Activated naive CD4-positive, alpha-beta T cell treated with Interleukin-2 at 50 U/mL for 16 hours (primary cell): Measurements from ENCODE around the gene PDZRN4.
"Not testable (repeated sequence)": the region's sequence is repeated elsewhere in the genome, so short reads cannot be mapped to it uniquely, and the experiment has no call there.

Experiments
- DNase-seq: peaks from one replicate; pipeline ENCODE4 v3.0.0-alpha.2; 2020

Gene PDZRN4

GRCh38 chr12:41188058-41188840 lies at the start of gene PDZRN4:
Gene PDZRN4, plus strand, starts transcription at chr12:41188320.
- DNase-seq, result no peak

DNA sequence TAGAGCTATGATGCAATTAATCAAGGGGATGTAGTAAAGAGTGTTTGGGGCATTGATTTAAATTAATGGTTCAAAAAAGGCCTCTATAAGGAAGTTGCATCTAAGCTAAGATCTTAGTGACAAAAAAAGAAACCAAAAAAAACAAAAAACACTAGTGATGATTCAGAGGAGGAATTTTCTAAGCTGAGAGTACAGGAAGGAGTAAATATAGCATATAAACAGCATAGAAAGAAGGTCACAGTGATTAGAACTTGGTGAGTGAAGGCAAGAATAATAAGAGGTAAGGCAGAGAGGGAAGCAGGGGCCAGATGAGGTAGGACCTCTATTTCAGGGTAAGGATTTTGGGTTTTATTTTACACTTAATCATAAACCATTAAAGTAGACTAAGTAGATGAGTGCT lies 48.0 kb upstream of the PDZRN4 start:
- DNase-seq, result no peak

GRCh38 chr12:41141104-41141503 lies 47.0 kb upstream of the PDZRN4 start:
- DNase-seq, result no peak

- no peak for DNase-seq
Measured at GRCh38 chr12:41142376-41142775, 45.7 kb upstream of the PDZRN4 start.

GRCh38 chr12:41151793-41152192 lies 36.3 kb upstream of the PDZRN4 start:
- no peak for DNase-seq

- no peak for DNase-seq
Measured at GRCh38 chr12:41162461-41162860, 25.7 kb upstream of the PDZRN4 start.

DNA sequence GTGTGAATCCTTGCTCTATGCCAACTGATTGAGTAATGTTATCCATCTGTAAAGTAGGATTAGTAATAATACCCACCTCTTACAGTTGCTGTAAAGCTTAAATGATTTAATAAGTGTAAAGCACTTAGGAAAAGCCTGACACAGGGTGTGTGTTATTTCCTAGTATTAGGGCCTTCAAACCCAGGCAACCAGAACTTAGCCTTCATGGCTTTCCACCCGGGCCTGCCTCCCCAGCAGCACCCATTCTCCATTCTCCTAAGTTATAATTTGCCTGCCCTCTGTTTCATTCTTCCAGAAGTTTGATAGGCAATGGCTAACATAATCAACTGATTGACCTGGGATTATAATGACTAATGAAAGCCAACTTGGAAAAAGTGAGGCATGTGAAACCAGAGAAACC lies 20.4 kb upstream of the PDZRN4 start:
- no peak for DNase-seq

DNA sequence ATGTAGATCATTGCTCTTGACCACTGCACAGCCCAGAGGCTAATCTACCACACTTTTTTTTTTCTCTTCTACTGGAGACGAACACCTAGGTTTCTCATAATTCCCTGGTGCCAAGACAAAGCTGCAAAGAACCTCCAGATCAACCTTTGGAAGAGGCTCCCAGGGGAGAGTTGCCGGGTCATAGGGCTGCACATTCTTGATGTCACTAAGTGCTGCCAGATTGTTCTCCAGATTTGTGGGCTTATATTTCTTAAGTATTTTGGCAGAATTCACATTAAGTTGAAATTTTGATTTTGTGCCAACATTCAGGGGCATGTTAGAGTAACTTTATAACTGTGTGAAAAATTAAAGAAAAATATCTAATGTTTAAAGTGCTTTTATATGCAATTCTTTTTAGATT lies 13.5 kb upstream of the PDZRN4 start:
- DNase-seq, result no peak

GRCh38 chr12:41179507-41179906 lies 8.6 kb upstream of the PDZRN4 start:
- DNase-seq, result not testable (repeated sequence)

- DNase-seq, result no peak
Measured at GRCh38 chr12:41184864-41185263, 3.3 kb upstream of the PDZRN4 start.

GRCh38 chr12:41186026-41186425 lies 2.1 kb upstream of the PDZRN4 start:
- no peak for DNase-seq

GRCh38 chr12:41188841-41189394 lies 798 bp downstream of the PDZRN4 start:
- DNase-seq, result no peak

GRCh38 chr12:41189395-41190251 lies 1.5 kb downstream of the PDZRN4 start:
- no peak for DNase-seq

DNA sequence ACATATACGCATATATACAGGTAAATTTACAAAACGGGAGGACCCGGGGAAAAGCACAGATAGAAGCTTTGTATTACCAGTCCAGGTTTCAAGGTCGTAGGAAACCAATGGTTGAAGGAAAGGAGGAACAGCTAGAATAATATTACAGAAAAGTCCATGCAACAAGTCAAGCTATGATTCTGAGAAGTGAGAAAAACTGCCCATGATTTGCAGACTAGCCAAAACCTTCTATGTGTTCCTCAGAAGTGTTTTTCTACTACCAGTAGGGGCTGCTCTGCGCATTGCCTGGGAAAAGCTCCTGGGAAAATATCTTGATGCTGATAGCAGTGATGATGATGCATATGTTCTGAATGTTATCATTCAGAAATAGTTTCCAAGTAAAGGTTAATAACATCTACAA lies 2.2 kb downstream of the PDZRN4 start:
- DNase-seq, result no peak

- DNase-seq, result not testable (repeated sequence)
Measured at GRCh38 chr12:41191549-41191948, 3.4 kb downstream of the PDZRN4 start.

DNA sequence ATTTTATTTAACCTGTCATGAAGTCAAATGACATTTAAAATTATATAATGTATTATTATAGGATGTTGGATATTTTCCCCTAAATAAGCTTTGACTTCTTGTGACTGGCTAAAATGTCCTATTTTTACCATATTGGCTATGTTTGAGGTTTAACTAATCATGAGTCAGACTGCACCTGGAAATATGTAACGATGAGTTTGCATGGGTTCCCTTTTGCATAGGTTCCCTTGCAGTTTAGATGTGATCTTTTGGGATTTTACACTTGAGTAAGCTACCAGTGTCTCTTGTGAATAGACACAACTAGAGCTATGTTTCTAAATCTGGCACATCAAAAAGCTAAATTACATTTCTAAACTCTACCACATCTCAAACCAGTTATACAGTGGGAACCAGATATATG lies 5.2 kb downstream of the PDZRN4 start:
- no peak for DNase-seq

DNA sequence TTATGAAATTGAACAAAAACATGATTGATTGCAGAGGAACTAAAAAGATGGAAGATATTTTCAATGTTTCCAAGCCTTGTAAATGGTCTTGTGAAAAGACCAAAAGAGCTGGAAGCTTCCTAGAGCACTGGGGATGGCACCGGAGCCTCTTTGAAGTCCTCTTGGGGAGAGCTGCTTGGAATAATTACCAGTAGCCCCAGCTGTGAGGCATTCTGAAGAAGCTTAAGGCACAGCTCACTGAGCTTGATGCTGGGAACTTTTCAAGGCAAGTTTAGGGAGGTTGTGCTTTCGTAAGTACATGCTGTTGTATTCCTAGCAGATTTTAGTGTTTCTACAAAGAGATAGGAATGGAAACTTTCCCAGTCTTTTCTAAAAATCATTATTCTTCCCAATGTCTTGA lies 13.9 kb downstream of the PDZRN4 start:
- DNase-seq, result no peak

DNA sequence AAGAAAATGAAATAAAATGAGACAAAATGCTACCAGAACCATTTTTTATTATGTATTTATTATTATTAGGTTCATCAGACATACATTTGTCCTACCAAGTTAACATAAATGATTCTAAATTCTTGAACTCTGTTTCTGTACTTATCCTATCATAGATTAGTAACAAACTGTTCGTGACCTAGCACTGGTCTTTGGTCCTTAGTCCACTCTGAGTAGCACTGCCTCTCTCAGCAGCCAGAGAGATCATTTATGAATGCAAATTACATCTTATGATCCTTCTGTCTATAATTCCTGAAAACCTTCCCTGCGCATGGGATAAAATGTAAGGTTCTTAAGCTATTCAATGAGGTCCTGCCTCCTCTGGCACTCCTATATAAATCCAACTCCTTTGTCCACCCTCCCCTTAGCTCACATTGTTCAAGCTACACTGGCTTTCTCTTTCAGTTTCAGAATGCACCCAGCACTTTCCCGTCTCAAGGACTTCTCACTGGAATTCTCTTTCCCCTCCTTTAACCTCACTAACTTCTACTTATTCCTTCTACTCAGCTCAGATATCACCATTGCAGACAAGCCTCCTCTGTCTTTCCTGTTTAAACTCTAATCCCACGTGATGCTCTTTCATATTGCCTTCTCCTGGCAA lies 17.1 kb downstream of the PDZRN4 start:
- no peak for DNase-seq

DNA sequence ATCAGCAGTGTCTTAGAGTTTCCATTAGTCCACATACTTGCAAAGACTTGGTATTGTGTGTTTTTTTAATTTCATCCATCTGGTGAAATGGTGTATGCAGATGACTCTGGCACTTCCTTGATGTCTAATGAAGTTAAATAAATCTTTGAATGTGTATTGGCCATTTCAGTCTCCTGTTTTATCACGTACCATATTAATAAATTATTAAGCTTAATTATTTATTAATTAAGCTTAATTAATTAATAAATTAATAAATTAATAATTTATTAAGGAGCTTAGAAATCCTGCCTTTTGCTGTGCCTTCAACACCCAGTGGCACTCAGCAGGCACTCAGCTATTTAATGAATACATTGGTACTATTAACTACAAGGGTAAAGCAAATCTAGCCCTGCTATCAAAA lies 18.2 kb downstream of the PDZRN4 start:
- no peak for DNase-seq

DNA sequence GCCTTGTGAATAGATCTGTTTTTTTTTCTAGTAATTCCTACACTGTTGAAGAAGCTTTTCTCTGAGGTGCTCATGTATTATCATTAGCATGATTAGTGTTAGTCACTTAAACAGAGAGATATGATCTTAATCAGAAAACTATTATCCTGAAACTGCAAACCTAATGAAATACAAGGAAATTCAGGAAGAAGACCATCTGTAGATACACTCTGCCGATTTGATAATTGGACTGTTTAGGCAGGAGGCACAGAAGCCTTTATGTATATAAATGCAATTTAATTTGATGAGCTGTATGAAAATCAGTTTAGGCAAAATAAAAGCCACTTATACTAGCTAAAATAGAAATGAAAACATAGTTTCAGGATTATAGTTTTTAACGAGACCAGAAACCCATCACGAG lies 23.3 kb downstream of the PDZRN4 start:
- DNase-seq, result no peak

GRCh38 chr12:41212625-41213024 lies 24.5 kb downstream of the PDZRN4 start:
- DNase-seq, result no peak

GRCh38 chr12:41213107-41213506 lies 25.0 kb downstream of the PDZRN4 start:
- DNase-seq, result no peak

- DNase-seq, result no peak
Measured at GRCh38 chr12:41213648-41214047, 25.5 kb downstream of the PDZRN4 start.
